Measurements from ENCODE around the gene PIK3R3. TPM values are rescaled to one million over a fixed set of nuclear protein-coding genes. Genes with fewer than 3 reads are reported as not detected.

PIK3R3 gene
- total RNA-seq, 1 experiment from 2014 or later = 36.3 TPM

- H3K9me3 ChIP-seq (ENCODE audit: control insufficient read depth, insufficient read depth, low read depth, low read length) = no peaks in the 10 kb centered on the region
- ChIA-PET CTCF (no interaction called here), POLR2A (no interaction called here)
- ATAC-seq = no peak
- H3K27ac ChIP-seq (ENCODE audit: low read length) = no peak overlapping the region
- BruUV-seq (replicated peaks) = TSS peak; percentile 19
- H3K4me3 ChIP-seq (ENCODE audit: low read depth in 2 of 2, low read length in 2 of 2) = no peak overlapping the region
- in situ Hi-C loops (cut with HindIII; ENCODE audit: low pct_unique_long_range_greater_than_20kb, low sequenced_read_pairs) (no loop called here), intact Hi-C loops (cut with micrococcal nuclease; ENCODE audit: unreplicated experiment) (no loop called here)
- no peaks in the 10 kb centered on the region for H3K36me3 ChIP-seq (ENCODE audit: control insufficient read depth, insufficient read depth, low read length)
- no peak for TF ChIP-seq TCF7L2 (IDR thresholded peaks at IDR 0.05; ENCODE audit: low read depth, low read length)
- no peak for TF ChIP-seq POLR2AphosphoS5 (IDR thresholded peaks at IDR 0.05; ENCODE audit: low read depth, low read length)
- TF ChIP-seq SIN3A (IDR thresholded peaks at IDR 0.05; ENCODE audit: borderline replicate concordance, insufficient read depth, low read depth, low read length) = no peak
- TF ChIP-seq REST (IDR thresholded peaks at IDR 0.05; ENCODE audit: insufficient read depth in 1 of 2, low read depth in 2 of 2, low read length in 1 of 2) = no peak
- no peak for TF ChIP-seq CTCF (IDR thresholded peaks at IDR 0.05)
- DNase-seq (ENCODE audit: low read depth, low spot score) = no peak
- no peaks in the 10 kb centered on the region for H3K27me3 ChIP-seq (ENCODE audit: control insufficient read depth, insufficient read depth, low read length)
- H3K4me1 ChIP-seq (ENCODE audit: control insufficient read depth, insufficient read depth, low read length) = peaks cover 4% of the 10 kb centered on the region; the same call in 1 of the 2 replicates
Measured at GRCh38 chr1:46112108-46112507, 20.3 kb downstream of the PIK3R3 start.

GRCh38 chr1:46110521-46110920, 21.9 kb downstream of the PIK3R3 start:
- Histone ChIP-seq H3K27me3 (ENCODE audit: control insufficient read depth, insufficient read depth, low read length) (no peaks in the 10 kb centered on the region), H3K4me1 (ENCODE audit: control insufficient read depth, insufficient read depth, low read length) (peaks cover 2% of the 10 kb centered on the region; the same call in 1 of the 2 replicates), H3K4me3 (ENCODE audit: low read depth in 2 of 2, low read length in 2 of 2) (no peak overlapping the region), H3K27ac (ENCODE audit: low read length) (no peak overlapping the region), H3K36me3 (ENCODE audit: control insufficient read depth, insufficient read depth, low read length) (no peaks in the 10 kb centered on the region), H3K9me3 (ENCODE audit: control insufficient read depth, insufficient read depth, low read depth, low read length) (no peaks in the 10 kb centered on the region)
- no TSS peak for BruUV-seq (replicated peaks)
- POLR2A ChIA-PET = interaction anchor here (0.5 to 0.6 kb wide), 2 partner anchors 19 to 20 kb away, joined by 3 to 4 read pairs; no protein-coding TSS in a partner anchor
- CTCF ChIA-PET = no interaction called here
- in situ Hi-C loops (cut with HindIII; ENCODE audit: low pct_unique_long_range_greater_than_20kb, low sequenced_read_pairs) (no loop called here), intact Hi-C loops (cut with micrococcal nuclease; ENCODE audit: unreplicated experiment) (no loop called here)
- ATAC-seq (no peak), DNase-seq (ENCODE audit: low read depth, low spot score) (no peak)
- TF ChIP-seq POLR2AphosphoS5 (IDR thresholded peaks at IDR 0.05; ENCODE audit: low read depth, low read length) (no peak), REST (IDR thresholded peaks at IDR 0.05; ENCODE audit: insufficient read depth in 1 of 2, low read depth in 2 of 2, low read length in 1 of 2) (no peak), CTCF (IDR thresholded peaks at IDR 0.05) (no peak), SIN3A (IDR thresholded peaks at IDR 0.05; ENCODE audit: borderline replicate concordance, insufficient read depth, low read depth, low read length) (no peak), TCF7L2 (IDR thresholded peaks at IDR 0.05; ENCODE audit: low read depth, low read length) (no peak)

Measured in Panc1 (cell line).